CD14-positive monocyte (primary cell): ENCODE results near the gene USP25. TPM values are rescaled to one million over a fixed set of nuclear protein-coding genes. Genes with fewer than 3 reads are reported as not detected.

ENCODE experiments used
- DNase-seq, 3 donors: peaks; one replicate each; pipeline ENCODE4 v3.0.0-alpha.2; 2011 to 2022
- H2AFZ ChIP-seq: 2 replicates; pipeline ENCODE4 v1.6.0; 2012; ENCODE audit warnings: mild to moderate bottlenecking, low read depth, low read length, inconsistent platforms; ENCODE audit not compliant: insufficient read depth, poor library complexity, severe bottlenecking
- H3K27ac ChIP-seq, 2 donors: 1 replicate in 1 of 2; 2 replicates in 1 of 2; pipeline ENCODE4 v1.5.1; 2012 to 2013; ENCODE audit warnings: low read length in 2 of 2, control low read depth in 1 of 2, inconsistent platforms in 1 of 2, low read depth in 1 of 2, mild to moderate bottlenecking in 1 of 2
- H3K27me3 ChIP-seq, 2 donors: one replicate each; pipeline versions ENCODE4 v1.6.0 to v1.6.1; 2011 to 2013; ENCODE audit warnings: low read length in 2 of 2; ENCODE audit not compliant: control insufficient read depth in 2 of 2, insufficient read depth in 2 of 2
- H3K36me3 ChIP-seq, 2 donors: replicated peaks in 1 of 2; 1 replicate in 1 of 2; 2 replicates in 1 of 2; pipeline versions ENCODE4 v1.5.1 to v1.6.1; 2012 to 2013; ENCODE audit warnings: low read length in 2 of 2, control low read depth in 1 of 2, inconsistent platforms in 1 of 2, mild to moderate bottlenecking in 1 of 2; ENCODE audit not compliant: insufficient read depth in 2 of 2, control insufficient read depth in 1 of 2
- H3K4me1 ChIP-seq, 2 donors: 1 replicate in 1 of 2; 2 replicates in 1 of 2; pipeline versions ENCODE4 v1.5.1 to v1.6.1; 2012 to 2013; ENCODE audit warnings: low read length in 2 of 2, control low read depth in 1 of 2, inconsistent platforms in 1 of 2, mild to moderate bottlenecking in 1 of 2, moderate library complexity in 1 of 2; ENCODE audit not compliant: insufficient read depth in 2 of 2, control insufficient read depth in 1 of 2
- H3K4me2 ChIP-seq: replicated peaks from 2 replicates; pipeline ENCODE3; 2012; ENCODE audit warnings: low read length, moderate library complexity, mild to moderate bottlenecking; ENCODE audit not compliant: poor library complexity, severe bottlenecking; ENCODE audit errors: extremely low read depth
- H3K4me3 ChIP-seq, 3 experiments: fragments of 200-600 bp in 1 of 3; sonication (generic) in 1 of 3; replicated peaks in 1 of 3; 1 replicate in 2 of 3; 2 replicates in 1 of 3; pipeline ENCODE4 v1.5.1; 2011 to 2013; ENCODE audit warnings: low read length in 3 of 3, mild to moderate bottlenecking in 3 of 3, control low read depth in 2 of 3, low read depth in 2 of 3, inconsistent platforms in 1 of 3, moderate library complexity in 1 of 3
- H3K79me2 ChIP-seq: 2 replicates; pipeline ENCODE4 v1.6.0; 2012; ENCODE audit warnings: mild to moderate bottlenecking, control low read depth, inconsistent platforms, low read length, moderate library complexity; ENCODE audit not compliant: insufficient read depth
- H3K9ac ChIP-seq: 2 replicates; pipeline ENCODE4 v1.6.0; 2017; ENCODE audit warnings: low read length, mild to moderate bottlenecking; ENCODE audit not compliant: insufficient read depth, poor library complexity, severe bottlenecking
- H3K9me3 ChIP-seq, 2 donors: replicated peaks in 1 of 2; 1 replicate in 1 of 2; 2 replicates in 1 of 2; pipeline versions ENCODE4 v1.5.1 to v1.6.1; 2012 to 2013; ENCODE audit warnings: low read length in 2 of 2, control low read depth in 1 of 2; ENCODE audit not compliant: control insufficient read depth in 1 of 2, insufficient read depth in 1 of 2
- H4K20me1 ChIP-seq: 2 replicates; pipeline ENCODE4 v1.6.0; 2012; ENCODE audit warnings: mild to moderate bottlenecking, low read length, control low read depth, moderate library complexity; ENCODE audit not compliant: insufficient read depth
- H3K27ac Mint-ChIP-seq, 7 donors: one replicate each; pipeline ENCODE4 v1.8.0; 2020; ENCODE audit warnings: mild to moderate bottlenecking in 7 of 7, mixed read lengths in 7 of 7, moderate library complexity in 6 of 7, inconsistent platforms in 2 of 7
- H3K27me3 Mint-ChIP-seq, 3 donors: one replicate each; pipeline ENCODE4 v1.8.0; 2021 to 2022; ENCODE audit warnings: low read depth in 3 of 3, mild to moderate bottlenecking in 3 of 3, mixed read lengths in 3 of 3, moderate library complexity in 3 of 3, inconsistent platforms in 1 of 3
- H3K36me3 Mint-ChIP-seq, 2 donors: one replicate each; pipeline ENCODE4 v1.8.0; 2020; ENCODE audit warnings: mixed read lengths in 2 of 2, inconsistent platforms in 1 of 2, mild to moderate bottlenecking in 1 of 2
- H3K4me1 Mint-ChIP-seq: one replicate; pipeline ENCODE4 v1.8.0; 2020; ENCODE audit warnings: mild to moderate bottlenecking, mixed read lengths
- H3K4me3 Mint-ChIP-seq, 2 donors: one replicate each; pipeline ENCODE4 v1.8.0; 2020; ENCODE audit warnings: mild to moderate bottlenecking in 2 of 2, mixed read lengths in 2 of 2, moderate library complexity in 1 of 2
- H3K9me3 Mint-ChIP-seq, 7 donors: one replicate each; pipeline ENCODE4 v1.8.0; 2020 to 2022; ENCODE audit warnings: mixed read lengths in 7 of 7, mild to moderate bottlenecking in 6 of 7, moderate library complexity in 6 of 7, inconsistent platforms in 2 of 7
- CTCF ChIP-seq: fragments of 200-600 bp; IDR thresholded peaks from one replicate; pipeline ENCODE4 v1.8.0; 2022; ENCODE audit warnings: antibody characterized with exemption, mild to moderate bottlenecking
- WGBS: methylation state at CpG from one replicate; pipeline ENCODE4 v1.1.5; 2013; ENCODE audit warnings: missing lambda C conversion rate; ENCODE audit not compliant: insufficient coverage; 5-methylcytosine and 5-hydroxymethylcytosine counted together
- intact Hi-C, 2 donors: fragments of 100-400 bp; cut with micrococcal nuclease; formaldehyde crosslinking; loops; one replicate each; pipeline versions ENCODE4 v1.15.0 to v1.15.1; 2023
- polyA plus RNA-seq, 3 donors: library from polyadenylated mRNA; depleted of rRNA in 1 of 3; unstranded in 2 of 3; stranded (reverse) in 1 of 3; fragments of 300-500 nt in 2 of 3; fragments of >200 nt in 1 of 3; fragmentation: Illumina TruSeq in 2 of 3; gene quantifications; 1 replicate in 2 of 3; 2 replicates in 1 of 3; pipeline ENCODE4 v1.2.3, GENCODE V29; 2012 to 2021

USP25 gene
- polyA plus RNA-seq, 3 donors: 7.2 to 15.6 (median 9.6) TPM

DNA sequence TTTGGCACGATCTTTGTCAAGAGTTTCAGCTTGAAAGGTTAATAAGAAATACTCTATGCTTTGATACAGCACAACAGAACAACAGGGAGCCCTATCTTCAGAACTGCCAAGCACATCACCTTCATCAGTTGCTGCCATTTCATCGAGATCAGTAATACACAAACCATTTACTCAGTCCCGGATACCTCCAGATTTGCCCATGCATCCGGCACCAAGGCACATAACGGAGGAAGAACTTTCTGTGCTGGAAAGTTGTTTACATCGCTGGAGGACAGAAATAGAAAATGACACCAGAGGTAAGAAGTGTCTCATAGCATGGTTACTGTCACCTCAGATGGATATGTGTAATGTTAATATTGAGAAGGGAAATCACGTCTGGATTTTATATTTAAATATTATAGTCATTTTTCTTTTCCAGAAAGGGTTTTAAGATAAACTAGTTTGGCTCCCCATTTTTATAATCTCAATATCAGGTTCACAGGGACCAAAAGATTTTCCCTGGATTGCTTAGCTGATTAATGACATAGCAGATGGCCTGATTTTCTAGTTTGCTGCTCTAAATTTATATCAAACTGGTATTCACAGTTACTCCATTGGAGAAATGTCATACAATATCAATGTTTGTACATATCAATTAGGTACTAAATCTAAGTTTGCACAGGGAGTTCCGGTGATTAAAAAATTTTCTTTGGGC, 97.3 kb downstream of the USP25 start:
- peaks cover 68 to 71% of the 10 kb centered on the region in 2 donors for H3K36me3 Mint-ChIP-seq
- H3K4me3 Mint-ChIP-seq: no peak overlapping the region

GRCh38 chr21:15831497-15831896, 101.7 kb downstream of the USP25 start:
- intact Hi-C loops: no loop called here

More for the DNA sequence above, 97.3 kb downstream of the USP25 start:
- H3K27me3 Mint-ChIP-seq: no peaks in the 10 kb centered on the region
- intact Hi-C loops: no loop called here
- Histone ChIP-seq H3K4me2 (no peak overlapping the region), H3K79me2 (no peaks in the 10 kb centered on the region), H3K4me3 (no peak overlapping the region), H3K4me1 (no peaks in the 10 kb centered on the region), H3K27ac (no peak overlapping the region), H3K36me3 (peaks cover 78 to 95% of the 10 kb centered on the region in 2 donors), H3K9me3 (no peaks in the 10 kb centered on the region), H3K9ac (no peak overlapping the region), H2AFZ (no peak overlapping the region), H3K27me3 (no peaks in the 10 kb centered on the region), H4K20me1 (peaks cover 30% of the 10 kb centered on the region)
- no peaks in the 10 kb centered on the region for H3K4me1 Mint-ChIP-seq
- TF ChIP-seq CTCF: no peak
- 100% methylated on average over 1 of the region's 8 CpGs for WGBS
- no peak for DNase-seq
- peak overlapping the region in 2 of 7 donors; percentile 10 to 46 for H3K27ac Mint-ChIP-seq
- H3K9me3 Mint-ChIP-seq: no peaks in the 10 kb centered on the region

More at GRCh38 chr21:15831497-15831896, 101.7 kb downstream of the USP25 start:
- TF ChIP-seq CTCF: no peak
- Histone ChIP-seq H3K9me3 (no peaks in the 10 kb centered on the region), H3K9ac (no peak overlapping the region), H3K27ac (no peak overlapping the region), H3K79me2 (no peaks in the 10 kb centered on the region), H3K36me3 (peaks cover 82 to 98% of the 10 kb centered on the region in 2 donors), H3K4me3 (no peak overlapping the region), H3K4me2 (no peak overlapping the region), H3K4me1 (no peaks in the 10 kb centered on the region), H4K20me1 (peaks cover 35% of the 10 kb centered on the region), H2AFZ (no peak overlapping the region), H3K27me3 (no peaks in the 10 kb centered on the region)
- Mint-ChIP-seq H3K27me3 (no peaks in the 10 kb centered on the region), H3K36me3 (peaks cover 69 to 80% of the 10 kb centered on the region in 2 donors), H3K9me3 (no peaks in the 10 kb centered on the region), H3K27ac (no peak overlapping the region), H3K4me3 (no peak overlapping the region), H3K4me1 (no peaks in the 10 kb centered on the region)
- WGBS: 73% methylated on average over 1 of the region's 4 CpGs
- DNase-seq: no peak
